Measurements from ENCODE around the gene CDX1.

CDX1 gene

DNA sequence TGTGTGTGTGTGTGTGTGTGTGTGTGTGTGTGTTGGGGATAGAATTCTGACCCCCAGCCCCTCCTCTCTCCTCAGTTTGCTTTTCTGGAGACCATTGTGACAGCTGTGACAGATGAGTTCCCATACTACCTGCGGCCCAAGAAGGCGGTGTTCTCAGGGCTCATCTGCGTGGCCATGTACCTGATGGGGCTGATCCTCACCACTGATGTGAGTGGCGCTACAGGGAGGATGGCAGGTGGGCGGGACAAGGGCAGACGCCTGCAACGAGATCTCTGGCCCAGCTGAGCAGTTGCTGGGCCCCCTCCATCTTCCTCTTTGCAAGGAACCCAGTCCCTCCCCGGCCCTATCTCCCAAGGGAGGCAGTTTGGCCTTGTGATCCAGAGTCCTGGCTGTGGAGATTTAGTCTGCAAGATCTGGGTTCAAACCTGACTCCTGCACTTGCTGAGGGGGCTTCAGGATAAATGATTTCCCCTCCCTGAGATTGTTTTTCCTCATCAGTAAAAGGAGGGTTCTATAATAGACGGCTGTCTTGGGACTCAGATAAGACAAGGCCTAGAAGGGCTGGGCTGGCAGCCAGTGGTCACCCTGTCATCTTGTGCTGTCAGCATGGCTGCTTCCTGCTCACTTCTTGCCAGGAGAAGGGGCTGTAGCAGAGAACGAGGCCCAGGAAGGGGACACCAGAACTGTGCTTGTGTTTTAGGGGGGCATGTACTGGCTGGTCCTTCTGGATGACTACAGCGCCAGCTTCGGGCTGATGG, 37.4 kb downstream of the CDX1 start:
- TF ChIP-seq, protein P1, sequence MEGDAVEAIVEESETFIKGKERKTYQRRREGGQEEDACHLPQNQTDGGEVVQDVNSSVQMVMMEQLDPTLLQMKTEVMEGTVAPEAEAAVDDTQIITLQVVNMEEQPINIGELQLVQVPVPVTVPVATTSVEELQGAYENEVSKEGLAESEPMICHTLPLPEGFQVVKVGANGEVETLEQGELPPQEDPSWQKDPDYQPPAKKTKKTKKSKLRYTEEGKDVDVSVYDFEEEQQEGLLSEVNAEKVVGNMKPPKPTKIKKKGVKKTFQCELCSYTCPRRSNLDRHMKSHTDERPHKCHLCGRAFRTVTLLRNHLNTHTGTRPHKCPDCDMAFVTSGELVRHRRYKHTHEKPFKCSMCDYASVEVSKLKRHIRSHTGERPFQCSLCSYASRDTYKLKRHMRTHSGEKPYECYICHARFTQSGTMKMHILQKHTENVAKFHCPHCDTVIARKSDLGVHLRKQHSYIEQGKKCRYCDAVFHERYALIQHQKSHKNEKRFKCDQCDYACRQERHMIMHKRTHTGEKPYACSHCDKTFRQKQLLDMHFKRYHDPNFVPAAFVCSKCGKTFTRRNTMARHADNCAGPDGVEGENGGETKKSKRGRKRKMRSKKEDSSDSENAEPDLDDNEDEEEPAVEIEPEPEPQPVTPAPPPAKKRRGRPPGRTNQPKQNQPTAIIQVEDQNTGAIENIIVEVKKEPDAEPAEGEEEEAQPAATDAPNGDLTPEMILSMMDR (IDR thresholded peaks at IDR 0.05; ENCODE audit: insufficient read depth, low read depth, low read length, missing control alignments), result no peak
- no peak for DNase-seq (ENCODE audit: low read depth)
- H3K4me3 ChIP-seq (ENCODE audit: low read depth, low read length), result no peak overlapping the region

DNA sequence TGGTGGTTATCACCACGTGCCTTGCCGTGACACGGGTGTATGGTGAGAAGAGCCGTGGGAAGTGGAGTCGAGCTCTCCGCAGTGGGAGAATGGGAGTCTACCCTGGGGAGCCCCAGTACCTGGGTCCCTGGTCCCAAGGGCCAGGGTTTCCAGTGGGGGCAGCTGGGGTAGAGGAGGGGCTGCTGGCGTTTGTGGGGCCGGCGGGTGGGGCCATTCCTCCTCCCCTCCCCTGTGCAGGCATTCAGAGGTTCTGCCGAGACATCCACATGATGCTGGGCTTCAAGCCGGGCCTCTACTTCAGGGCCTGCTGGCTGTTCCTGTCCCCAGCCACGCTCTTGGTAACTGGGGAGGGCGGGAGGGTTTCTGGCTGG, 38.0 kb downstream of the CDX1 start:
- DNase-seq (ENCODE audit: low read depth), result no peak
- TF ChIP-seq, protein P1 (IDR thresholded peaks at IDR 0.05; ENCODE audit: insufficient read depth, low read depth, low read length, missing control alignments), result no peak
- no peak overlapping the region for H3K4me3 ChIP-seq (ENCODE audit: low read depth, low read length)

DNA sequence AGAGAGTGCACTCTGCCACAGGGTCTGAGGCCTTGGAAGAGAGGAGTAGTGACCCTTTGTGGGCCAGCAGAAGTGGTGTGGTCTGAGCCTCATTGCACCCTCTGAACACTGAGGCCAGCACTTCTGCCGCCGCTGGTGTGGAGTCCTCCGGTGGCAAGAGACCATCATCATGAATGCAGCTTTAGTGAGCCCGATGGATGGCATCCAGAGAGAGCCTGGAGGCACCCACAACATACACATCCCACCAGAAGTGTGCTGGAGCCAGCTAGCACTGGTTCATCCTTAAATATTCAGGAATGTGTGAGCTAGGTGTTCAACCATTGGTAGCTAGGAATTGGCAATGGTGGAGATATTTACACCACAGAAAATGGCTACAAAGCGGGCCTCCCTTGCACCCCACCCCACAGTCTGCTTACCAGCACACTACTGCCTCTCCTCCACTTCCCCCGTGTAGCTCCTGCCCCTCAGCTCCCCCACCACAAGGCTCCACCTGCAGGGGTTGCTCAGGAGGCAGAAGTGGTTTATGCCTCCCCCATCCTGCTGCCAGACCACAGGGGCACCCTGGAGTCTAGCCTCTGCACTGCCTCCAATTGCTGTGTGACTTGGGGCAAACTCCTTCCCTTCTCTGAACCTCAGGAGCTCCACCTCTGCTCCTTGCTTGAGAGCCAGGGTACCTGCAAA, 39.7 kb downstream of the CDX1 start:
- H3K4me3 ChIP-seq (ENCODE audit: low read depth, low read length), result no peak overlapping the region
- TF ChIP-seq, protein P1 (IDR thresholded peaks at IDR 0.05; ENCODE audit: insufficient read depth, low read depth, low read length, missing control alignments), result no peak
- no peak for DNase-seq (ENCODE audit: low read depth)

DNA sequence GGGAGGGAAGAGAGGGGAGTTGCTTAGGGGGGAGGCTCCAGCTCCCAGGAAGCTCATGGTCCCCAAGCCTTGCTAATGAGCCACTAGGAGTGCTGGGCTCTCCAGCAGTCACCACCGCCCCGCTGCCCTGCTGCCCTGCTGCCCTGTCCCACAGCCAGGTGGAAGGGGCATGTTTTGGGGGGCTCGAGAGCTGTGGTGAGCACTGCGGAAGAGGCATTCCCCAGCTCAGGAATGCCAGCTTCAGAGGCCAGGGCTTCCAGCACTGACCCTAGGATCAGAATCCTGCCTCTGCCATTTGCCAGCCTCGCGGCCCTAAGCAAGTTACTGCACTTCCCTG, 40.2 kb downstream of the CDX1 start:
- TF ChIP-seq, protein P1 (IDR thresholded peaks at IDR 0.05; ENCODE audit: insufficient read depth, low read depth, low read length, missing control alignments), result no peak
- DNase-seq (ENCODE audit: low read depth), result no peak
- no peak overlapping the region for H3K4me3 ChIP-seq (ENCODE audit: low read depth, low read length)

DNA sequence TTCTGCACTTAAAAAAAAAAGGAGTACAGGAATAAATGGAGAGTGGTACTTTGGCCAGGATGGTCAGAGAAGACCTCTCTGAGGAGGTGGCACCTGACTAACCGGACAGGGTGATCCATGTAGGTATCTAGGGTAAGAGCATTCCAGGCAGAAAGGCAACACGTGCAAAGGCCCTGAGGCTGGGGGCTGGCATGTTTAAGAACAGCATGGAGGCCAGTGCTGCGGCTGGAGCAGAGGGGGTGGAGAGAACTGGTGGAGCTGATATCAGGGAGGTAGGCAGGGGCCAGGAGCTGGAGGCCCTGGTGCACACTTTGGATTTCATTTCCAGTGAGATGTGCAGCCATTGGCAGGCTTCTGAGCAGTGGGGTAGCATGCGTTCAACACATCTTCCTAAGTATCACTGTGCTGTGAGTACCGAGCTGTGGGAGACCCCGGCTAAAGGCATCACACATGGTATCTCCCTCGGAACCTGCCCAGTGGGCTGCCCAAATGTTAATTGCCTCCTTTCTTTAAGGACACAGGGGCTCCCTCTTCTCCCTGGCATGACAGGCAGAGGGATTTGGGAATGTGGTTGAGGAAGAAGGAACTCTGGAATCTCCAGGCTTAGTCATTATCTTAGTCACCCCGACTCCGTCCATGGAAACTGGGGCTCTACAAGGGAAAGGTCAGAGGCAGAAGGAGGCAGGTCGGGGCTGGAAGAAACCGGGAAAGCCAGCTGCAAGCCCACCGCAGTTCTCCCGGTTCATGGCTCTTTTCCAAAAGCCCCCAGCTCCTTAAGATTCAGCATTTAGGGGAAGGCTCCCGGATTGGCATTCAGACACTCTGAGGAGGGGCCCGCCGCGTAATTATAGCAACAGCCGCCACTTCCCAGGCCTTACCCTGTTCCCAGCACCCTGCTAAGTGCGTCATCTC, 41.9 kb downstream of the CDX1 start:
- no peak overlapping the region for H3K4me3 ChIP-seq (ENCODE audit: low read depth, low read length)

DNA sequence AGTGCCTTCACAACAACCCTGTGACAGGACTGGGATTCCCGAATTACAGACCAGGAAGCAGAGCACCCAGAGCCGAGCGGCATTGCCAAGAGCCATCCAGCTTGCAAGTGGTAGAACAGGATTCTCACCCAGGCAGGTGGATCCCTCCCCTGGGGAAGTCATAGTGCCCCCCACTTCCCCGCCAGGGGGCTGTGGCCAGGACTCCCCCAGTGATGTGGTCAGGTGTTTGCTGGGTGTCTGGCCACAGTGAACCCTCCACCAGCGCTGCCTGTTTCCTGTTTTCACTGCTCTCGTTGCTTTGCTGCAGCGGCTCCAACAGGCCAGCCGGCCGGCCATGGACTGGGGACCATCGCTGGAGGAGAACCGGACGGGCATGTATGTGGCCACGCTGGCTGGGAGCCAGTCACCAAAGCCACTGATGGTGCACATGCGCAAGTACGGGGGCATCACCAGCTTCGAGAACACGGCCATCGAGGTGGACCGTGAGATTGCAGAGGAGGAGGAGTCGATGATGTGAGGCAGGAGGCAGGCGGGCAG, 42.6 kb downstream of the CDX1 start:
- no peak for DNase-seq (ENCODE audit: low read depth)
- no peak overlapping the region for H3K4me3 ChIP-seq (ENCODE audit: low read depth, low read length)
- TF ChIP-seq, protein P1 (IDR thresholded peaks at IDR 0.05; ENCODE audit: insufficient read depth, low read depth, low read length, missing control alignments), result no peak

More for the DNA sequence above, 41.9 kb downstream of the CDX1 start:
- TF ChIP-seq, protein P1 (IDR thresholded peaks at IDR 0.05; ENCODE audit: insufficient read depth, low read depth, low read length, missing control alignments), result no peak
- no peak for DNase-seq (ENCODE audit: low read depth)

All from GM12865 (cell line).